Measurements from ENCODE around the gene TNS1.

- TF ChIP-seq CTCF (IDR thresholded peaks at IDR 0.05), result no peak
- no peak for TF ChIP-seq EZH2 (IDR thresholded peaks at IDR 0.05)
Measured at GRCh38 chr2:217954971-217955740, 47.6 kb downstream of the TNS1 start.
